ENCODE results near the gene PRPF6. TPM values are rescaled to one million over a fixed set of nuclear protein-coding genes. Genes with fewer than 3 reads are reported as not detected.

The PRPF6 gene
- total RNA-seq, 1 donor from 2014 or later, result 51.9 TPM

GRCh38 chr20:64075556-64075955 is 94.6 kb downstream of the PRPF6 start:
- TF ChIP-seq, protein P1, sequence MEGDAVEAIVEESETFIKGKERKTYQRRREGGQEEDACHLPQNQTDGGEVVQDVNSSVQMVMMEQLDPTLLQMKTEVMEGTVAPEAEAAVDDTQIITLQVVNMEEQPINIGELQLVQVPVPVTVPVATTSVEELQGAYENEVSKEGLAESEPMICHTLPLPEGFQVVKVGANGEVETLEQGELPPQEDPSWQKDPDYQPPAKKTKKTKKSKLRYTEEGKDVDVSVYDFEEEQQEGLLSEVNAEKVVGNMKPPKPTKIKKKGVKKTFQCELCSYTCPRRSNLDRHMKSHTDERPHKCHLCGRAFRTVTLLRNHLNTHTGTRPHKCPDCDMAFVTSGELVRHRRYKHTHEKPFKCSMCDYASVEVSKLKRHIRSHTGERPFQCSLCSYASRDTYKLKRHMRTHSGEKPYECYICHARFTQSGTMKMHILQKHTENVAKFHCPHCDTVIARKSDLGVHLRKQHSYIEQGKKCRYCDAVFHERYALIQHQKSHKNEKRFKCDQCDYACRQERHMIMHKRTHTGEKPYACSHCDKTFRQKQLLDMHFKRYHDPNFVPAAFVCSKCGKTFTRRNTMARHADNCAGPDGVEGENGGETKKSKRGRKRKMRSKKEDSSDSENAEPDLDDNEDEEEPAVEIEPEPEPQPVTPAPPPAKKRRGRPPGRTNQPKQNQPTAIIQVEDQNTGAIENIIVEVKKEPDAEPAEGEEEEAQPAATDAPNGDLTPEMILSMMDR (IDR thresholded peaks at IDR 0.05), result no peak
- TF ChIP-seq EZH2 (IDR thresholded peaks at IDR 0.05), result no peak
- no peak for TF ChIP-seq EZH2phosphoT487 (IDR thresholded peaks at IDR 0.05)
- no peak for DNase-seq (ENCODE audit: low spot score)
- no peaks in the 10 kb centered on the region for H3K36me3 ChIP-seq
- H3K9me3 ChIP-seq (ENCODE audit: low read depth), result no peaks in the 10 kb centered on the region
- no peak overlapping the region for H3K4me3 ChIP-seq
- H4K20me1 ChIP-seq (ENCODE audit: low read depth), result peaks cover under 1% of the 10 kb centered on the region
- peaks cover 10% of the 10 kb centered on the region for H3K4me1 ChIP-seq
- peaks cover 14% of the 10 kb centered on the region for H3K27me3 ChIP-seq
- no peak overlapping the region for H2AFZ ChIP-seq (replicated peaks)
- H3K79me2 ChIP-seq (ENCODE audit: low read depth), result no peaks in the 10 kb centered on the region
- no peak overlapping the region for H3K4me3 Mint-ChIP-seq
- H3K9me3 Mint-ChIP-seq, result no peaks in the 10 kb centered on the region
- H3K4me1 Mint-ChIP-seq, result peaks cover 10% of the 10 kb centered on the region
- H3K27me3 Mint-ChIP-seq (ENCODE audit: insufficient read depth, low read depth), result no peaks in the 10 kb centered on the region
- no peak overlapping the region for H3K9ac ChIP-seq
- H3K4me2 ChIP-seq, result no peak overlapping the region
- no peak overlapping the region for H3K27ac ChIP-seq
- H3F3A ChIP-seq (ENCODE audit: low read depth), result peaks cover 19% of the 10 kb centered on the region
- H3K27ac Mint-ChIP-seq, result no peak overlapping the region
- no peaks in the 10 kb centered on the region for H3K36me3 Mint-ChIP-seq

DNA sequence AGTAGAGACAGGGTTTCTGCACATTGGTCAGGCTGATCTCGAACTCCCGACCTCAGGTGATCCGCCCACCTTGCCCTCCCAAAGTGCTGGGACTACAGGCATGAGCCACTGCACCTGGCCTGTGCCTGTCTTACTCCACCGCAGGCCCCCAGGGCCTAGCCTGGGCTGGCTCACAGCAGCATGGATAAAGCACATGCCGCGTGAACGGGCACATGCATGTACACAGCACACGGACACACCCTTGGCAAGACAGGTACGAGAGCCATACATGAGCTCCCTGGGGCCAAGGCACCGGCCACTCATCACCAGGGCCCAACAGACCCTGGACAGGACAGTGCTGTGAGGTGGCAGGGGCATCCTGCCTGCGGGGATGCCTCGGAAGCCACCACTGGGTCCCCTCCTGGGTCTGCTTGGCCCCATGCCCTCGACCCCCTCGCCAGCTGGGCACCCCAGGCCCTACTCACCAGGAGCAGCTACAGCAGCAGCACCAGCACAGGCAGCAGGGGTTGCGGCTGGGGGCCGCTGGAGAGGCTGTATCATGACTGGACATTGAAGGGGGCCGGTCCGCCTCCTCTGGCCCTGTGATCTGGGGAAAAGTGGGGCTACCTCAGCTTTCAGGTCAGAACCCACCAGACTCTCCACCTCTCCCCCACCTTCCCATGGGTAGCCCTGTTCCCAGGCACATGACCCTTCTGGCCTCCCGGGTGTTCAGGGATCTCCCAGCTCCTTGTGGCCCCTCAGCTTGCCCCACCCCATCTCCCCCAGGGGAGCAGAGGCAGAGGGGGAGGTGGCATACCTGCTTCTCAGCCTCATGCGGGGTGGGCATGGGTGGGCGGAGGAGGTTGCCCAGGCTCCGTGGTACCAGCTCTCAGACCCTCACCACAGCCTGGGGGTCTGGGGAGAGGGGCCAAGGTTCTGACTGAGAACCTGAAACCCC is 95.4 kb downstream of the PRPF6 start:
- H3K9ac ChIP-seq, result no peak overlapping the region
- H3K4me1 ChIP-seq, result peaks cover 10% of the 10 kb centered on the region
- DNase-seq (ENCODE audit: low spot score), result no peak
- no peak overlapping the region for H2AFZ ChIP-seq (replicated peaks)
- no peaks in the 10 kb centered on the region for H3K79me2 ChIP-seq (ENCODE audit: low read depth)
- H3K9me3 ChIP-seq (ENCODE audit: low read depth), result no peaks in the 10 kb centered on the region
- H3F3A ChIP-seq (ENCODE audit: low read depth), result peaks cover 26% of the 10 kb centered on the region
- Mint-ChIP-seq H3K4me3 (no peak overlapping the region), H3K9me3 (no peaks in the 10 kb centered on the region), H3K4me1 (peaks cover 13% of the 10 kb centered on the region), H3K27me3 (ENCODE audit: insufficient read depth, low read depth) (no peaks in the 10 kb centered on the region), H3K27ac (no peak overlapping the region), H3K36me3 (no peaks in the 10 kb centered on the region)
- no peak overlapping the region for H3K27ac ChIP-seq
- no peak overlapping the region for H3K4me2 ChIP-seq
- H3K27me3 ChIP-seq, result peaks cover 22% of the 10 kb centered on the region
- no peak overlapping the region for H3K4me3 ChIP-seq
- peaks cover 1% of the 10 kb centered on the region for H4K20me1 ChIP-seq (ENCODE audit: low read depth)
- TF ChIP-seq, protein P1 (IDR thresholded peaks at IDR 0.05), result no peak
- TF ChIP-seq EZH2 (IDR thresholded peaks at IDR 0.05) (no peak), EZH2phosphoT487 (IDR thresholded peaks at IDR 0.05) (no peak)
- H3K36me3 ChIP-seq, result no peaks in the 10 kb centered on the region

DNA sequence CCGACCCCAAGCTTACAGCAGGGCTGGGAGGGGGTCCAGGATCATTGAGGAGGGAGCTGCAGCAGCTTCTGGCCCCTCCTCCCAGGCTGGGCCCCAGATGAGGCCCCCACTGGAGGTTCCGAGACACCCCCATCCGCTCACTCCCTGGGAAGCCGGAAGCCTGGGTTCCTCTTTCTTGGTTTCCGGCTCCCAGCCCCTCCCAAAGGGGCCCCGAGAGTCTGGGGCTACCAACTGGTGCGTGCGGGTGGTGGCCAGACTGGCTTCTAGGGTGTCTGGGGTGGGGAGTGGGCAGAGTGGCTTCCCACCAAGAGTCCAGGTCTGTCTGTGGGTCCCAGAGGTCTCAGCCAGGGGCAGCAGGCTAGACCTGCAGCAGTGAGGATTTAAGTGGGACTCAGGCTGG is 96.2 kb downstream of the PRPF6 start:
- H3K4me1 Mint-ChIP-seq, result peaks cover 20% of the 10 kb centered on the region
- no peaks in the 10 kb centered on the region for H3K9me3 ChIP-seq (ENCODE audit: low read depth)
- no peak for DNase-seq (ENCODE audit: low spot score)
- H3K4me3 Mint-ChIP-seq, result no peak overlapping the region
- H3K9ac ChIP-seq, result no peak overlapping the region
- H3K36me3 Mint-ChIP-seq, result no peaks in the 10 kb centered on the region
- H3K79me2 ChIP-seq (ENCODE audit: low read depth), result no peaks in the 10 kb centered on the region
- H3K36me3 ChIP-seq, result no peaks in the 10 kb centered on the region
- no peak for TF ChIP-seq EZH2phosphoT487 (IDR thresholded peaks at IDR 0.05)
- no peak for TF ChIP-seq EZH2 (IDR thresholded peaks at IDR 0.05)
- TF ChIP-seq, protein P1 (IDR thresholded peaks at IDR 0.05), result no peak
- no peak overlapping the region for H2AFZ ChIP-seq (replicated peaks)
- no peaks in the 10 kb centered on the region for H3K9me3 Mint-ChIP-seq
- peaks cover 30% of the 10 kb centered on the region for H3K27me3 ChIP-seq
- peaks cover 2% of the 10 kb centered on the region for H3K27me3 Mint-ChIP-seq (ENCODE audit: insufficient read depth, low read depth)
- no peak overlapping the region for H3K4me3 ChIP-seq
- H4K20me1 ChIP-seq (ENCODE audit: low read depth), result peaks cover 9% of the 10 kb centered on the region
- H3F3A ChIP-seq (ENCODE audit: low read depth), result peaks cover 33% of the 10 kb centered on the region
- peaks cover 10% of the 10 kb centered on the region for H3K4me1 ChIP-seq
- no peak overlapping the region for H3K4me2 ChIP-seq
- no peak overlapping the region for H3K27ac Mint-ChIP-seq
- no peak overlapping the region for H3K27ac ChIP-seq
